ENCODE measurements around the gene SLC25A24. TPM values are rescaled to one million over a fixed set of nuclear protein-coding genes. Genes with fewer than 3 reads are reported as not detected.
A peak's percentile ranks its signal among the peaks of the same experiment; 100 is the strongest.
"Not testable (repeated sequence)": the region's sequence is repeated elsewhere in the genome, so short reads cannot be mapped to it uniquely, and the experiment has no call there.

The SLC25A24 gene
- total RNA-seq, 1 donor from 2014 or later, result 55.3 TPM

DNA sequence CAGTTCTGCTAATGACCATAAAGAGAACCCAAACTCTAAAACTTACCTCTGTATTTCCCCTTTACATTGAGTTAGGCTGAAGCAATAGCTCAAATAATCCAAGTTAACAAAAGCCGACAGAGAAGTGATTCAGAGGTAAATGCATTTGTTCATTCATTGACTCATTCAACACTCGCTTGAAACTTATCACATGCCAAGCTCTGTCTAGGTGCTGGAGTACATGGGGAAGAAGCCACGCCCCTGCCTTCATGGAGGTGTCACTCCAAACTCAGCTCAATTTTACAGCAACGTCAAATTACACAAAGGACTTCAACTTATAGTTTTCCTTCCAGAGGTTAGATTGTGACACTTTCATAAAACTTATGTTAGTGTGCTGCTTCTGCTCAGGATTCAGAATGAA, 45.8 kb downstream of the SLC25A24 start:
- Mint-ChIP-seq H3K27me3 (ENCODE audit: unreplicated experiment) (no peaks in the 10 kb centered on the region), H3K36me3 (ENCODE audit: unreplicated experiment) (no peaks in the 10 kb centered on the region), H3K27ac (ENCODE audit: unreplicated experiment) (no peak overlapping the region), H3K4me1 (ENCODE audit: low read depth, unreplicated experiment) (peaks cover 10% of the 10 kb centered on the region), H3K4me3 (ENCODE audit: unreplicated experiment) (no peak overlapping the region), H3K9me3 (ENCODE audit: unreplicated experiment) (peaks cover 1% of the 10 kb centered on the region)
- TF ChIP-seq, protein P1, sequence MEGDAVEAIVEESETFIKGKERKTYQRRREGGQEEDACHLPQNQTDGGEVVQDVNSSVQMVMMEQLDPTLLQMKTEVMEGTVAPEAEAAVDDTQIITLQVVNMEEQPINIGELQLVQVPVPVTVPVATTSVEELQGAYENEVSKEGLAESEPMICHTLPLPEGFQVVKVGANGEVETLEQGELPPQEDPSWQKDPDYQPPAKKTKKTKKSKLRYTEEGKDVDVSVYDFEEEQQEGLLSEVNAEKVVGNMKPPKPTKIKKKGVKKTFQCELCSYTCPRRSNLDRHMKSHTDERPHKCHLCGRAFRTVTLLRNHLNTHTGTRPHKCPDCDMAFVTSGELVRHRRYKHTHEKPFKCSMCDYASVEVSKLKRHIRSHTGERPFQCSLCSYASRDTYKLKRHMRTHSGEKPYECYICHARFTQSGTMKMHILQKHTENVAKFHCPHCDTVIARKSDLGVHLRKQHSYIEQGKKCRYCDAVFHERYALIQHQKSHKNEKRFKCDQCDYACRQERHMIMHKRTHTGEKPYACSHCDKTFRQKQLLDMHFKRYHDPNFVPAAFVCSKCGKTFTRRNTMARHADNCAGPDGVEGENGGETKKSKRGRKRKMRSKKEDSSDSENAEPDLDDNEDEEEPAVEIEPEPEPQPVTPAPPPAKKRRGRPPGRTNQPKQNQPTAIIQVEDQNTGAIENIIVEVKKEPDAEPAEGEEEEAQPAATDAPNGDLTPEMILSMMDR (IDR thresholded peaks at IDR 0.05; ENCODE audit: partially characterized antibody, unreplicated experiment), result no peak
- no peak for DNase-seq

DNA sequence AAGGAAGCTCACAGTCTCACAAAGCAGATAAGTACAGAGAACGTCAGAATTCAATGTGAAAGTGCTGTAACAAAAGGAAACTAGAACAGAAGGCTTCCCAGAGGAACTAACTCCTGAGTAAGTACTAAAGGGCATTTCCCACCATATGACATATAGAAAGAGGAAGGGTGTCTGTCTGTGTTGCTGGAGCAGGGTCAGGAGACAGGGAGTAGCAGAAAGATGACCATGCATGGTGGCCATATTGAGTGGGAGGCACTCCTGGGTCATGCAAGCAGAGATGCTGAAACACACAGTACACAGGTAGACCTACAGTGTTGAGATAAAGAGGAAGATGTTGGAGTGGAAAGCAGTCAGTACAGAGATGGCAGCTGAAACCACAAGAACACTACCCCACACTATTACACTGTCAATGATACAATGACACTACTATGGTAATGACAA, 47.3 kb downstream of the SLC25A24 start:
- Mint-ChIP-seq H3K36me3 (ENCODE audit: unreplicated experiment) (peaks cover 8% of the 10 kb centered on the region), H3K27me3 (ENCODE audit: unreplicated experiment) (peaks cover 3% of the 10 kb centered on the region), H3K9me3 (ENCODE audit: unreplicated experiment) (peaks cover 4% of the 10 kb centered on the region), H3K4me3 (ENCODE audit: unreplicated experiment) (no peak overlapping the region), H3K27ac (ENCODE audit: unreplicated experiment) (no peak overlapping the region), H3K4me1 (ENCODE audit: low read depth, unreplicated experiment) (peaks cover 21% of the 10 kb centered on the region)
- DNase-seq, result no peak
- TF ChIP-seq, protein P1 (IDR thresholded peaks at IDR 0.05; ENCODE audit: partially characterized antibody, unreplicated experiment), result no peak

DNA sequence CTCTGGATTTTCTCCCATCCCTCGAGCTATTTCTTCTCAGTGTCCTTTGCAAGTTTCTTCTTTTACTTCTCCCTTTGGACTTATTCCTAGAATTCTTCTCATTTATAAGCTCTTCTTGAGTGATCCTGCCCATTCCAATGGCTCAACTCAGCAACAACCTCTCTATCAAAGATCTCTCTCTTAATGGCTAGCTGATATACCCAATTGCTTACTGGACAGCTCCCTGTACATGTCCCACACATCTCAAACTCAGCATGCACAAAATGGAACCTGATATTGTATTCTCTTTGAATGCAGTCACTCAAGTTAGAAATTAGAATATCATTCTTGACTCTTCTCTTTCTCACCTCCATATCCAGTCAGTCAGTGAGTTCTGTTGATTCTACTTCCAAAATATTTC, 48.6 kb downstream of the SLC25A24 start:
- DNase-seq, result no peak
- Mint-ChIP-seq H3K36me3 (ENCODE audit: unreplicated experiment) (peaks cover 20% of the 10 kb centered on the region), H3K4me1 (ENCODE audit: low read depth, unreplicated experiment) (peaks cover 21% of the 10 kb centered on the region), H3K27ac (ENCODE audit: unreplicated experiment) (no peak overlapping the region), H3K9me3 (ENCODE audit: unreplicated experiment) (peaks cover 4% of the 10 kb centered on the region), H3K27me3 (ENCODE audit: unreplicated experiment) (peaks cover 3% of the 10 kb centered on the region), H3K4me3 (ENCODE audit: unreplicated experiment) (no peak overlapping the region)
- TF ChIP-seq, protein P1 (IDR thresholded peaks at IDR 0.05; ENCODE audit: partially characterized antibody, unreplicated experiment), result no peak

DNA sequence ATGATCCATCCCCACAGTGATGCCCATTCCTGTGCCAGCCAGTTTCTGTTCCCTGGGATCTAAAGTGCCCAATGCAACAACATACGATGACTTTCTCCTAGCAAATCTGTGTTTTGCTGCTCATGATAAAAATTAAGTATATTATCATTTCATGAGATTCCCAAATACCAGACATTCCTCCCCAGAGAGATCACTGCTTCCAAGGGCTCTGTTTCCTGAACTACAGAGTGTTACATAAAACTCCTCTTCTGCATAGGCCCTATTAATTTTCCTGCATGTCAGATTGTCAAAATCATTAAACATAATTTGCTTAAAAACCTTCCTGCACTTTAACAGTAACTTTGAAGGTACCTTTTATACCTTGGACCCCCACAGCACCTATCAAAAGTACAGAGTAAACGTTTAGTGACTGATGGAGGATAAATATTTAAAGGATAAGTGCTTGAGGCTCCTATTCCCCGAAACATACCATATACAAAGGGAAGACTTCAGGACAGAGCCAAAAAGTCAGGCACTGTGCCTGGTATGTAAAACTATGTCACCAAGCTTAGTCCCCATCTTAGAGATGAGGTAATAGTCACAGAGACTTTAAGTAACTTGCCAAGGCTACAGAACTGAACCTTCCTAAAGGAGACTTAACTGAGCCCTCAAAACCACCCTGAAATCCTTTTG, 50.2 kb downstream of the SLC25A24 start:
- Mint-ChIP-seq H3K36me3 (ENCODE audit: unreplicated experiment) (peaks cover 29% of the 10 kb centered on the region), H3K4me3 (ENCODE audit: unreplicated experiment) (peak overlapping the region; percentile 3), H3K4me1 (ENCODE audit: low read depth, unreplicated experiment) (peaks cover 20% of the 10 kb centered on the region), H3K27ac (ENCODE audit: unreplicated experiment) (no peak overlapping the region), H3K27me3 (ENCODE audit: unreplicated experiment) (peaks cover 5% of the 10 kb centered on the region), H3K9me3 (ENCODE audit: unreplicated experiment) (peaks cover 9% of the 10 kb centered on the region)
- TF ChIP-seq, protein P1 (IDR thresholded peaks at IDR 0.05; ENCODE audit: partially characterized antibody, unreplicated experiment), result no peak
- no peak for DNase-seq

DNA sequence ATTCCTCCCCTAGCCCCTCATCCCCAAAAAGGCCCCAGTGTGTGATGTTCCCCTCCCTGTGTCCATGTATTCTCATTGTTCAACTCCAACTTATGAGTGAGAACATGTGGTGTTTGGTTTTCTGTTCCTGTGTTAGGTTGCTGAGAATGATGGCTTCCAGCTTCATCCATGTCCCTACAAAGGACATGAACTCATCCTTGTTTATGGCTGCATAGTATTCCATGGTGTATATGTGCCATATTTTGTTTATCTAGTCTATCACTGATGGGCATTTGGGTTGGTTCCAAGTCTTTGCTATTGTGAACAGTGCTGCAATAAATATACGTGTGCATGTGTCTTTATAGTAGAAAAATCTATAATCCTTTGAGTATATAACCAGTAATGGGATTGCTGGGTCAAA, 55.6 kb downstream of the SLC25A24 start:
- not testable (repeated sequence) for H3K27ac Mint-ChIP-seq (ENCODE audit: unreplicated experiment); DNase-seq; H3K4me3 Mint-ChIP-seq (ENCODE audit: unreplicated experiment); H3K27me3 Mint-ChIP-seq (ENCODE audit: unreplicated experiment)
- Mint-ChIP-seq H3K4me1 (ENCODE audit: low read depth, unreplicated experiment) (peaks cover 20% of the 10 kb centered on the region), H3K9me3 (ENCODE audit: unreplicated experiment) (peaks cover 10% of the 10 kb centered on the region), H3K36me3 (ENCODE audit: unreplicated experiment) (peaks cover 37% of the 10 kb centered on the region)

All from glutamatergic neuron (in vitro differentiated cells).